ENCODE results near the gene RND3. TPM values are rescaled to one million over a fixed set of nuclear protein-coding genes. Genes with fewer than 3 reads are reported as not detected.

The RND3 gene
- total RNA-seq, 1 donor from 2014 or later = 145 TPM

GRCh38 chr2:150477347-150477746 is 10.1 kb downstream of the RND3 start:
- no peak for TF ChIP-seq CTCF (IDR thresholded peaks at IDR 0.05; ENCODE audit: unreplicated experiment)
- H3K27me3 Mint-ChIP-seq (ENCODE audit: low read depth) = no peaks in the 10 kb centered on the region
- no peaks in the 10 kb centered on the region for H3K9me3 Mint-ChIP-seq
- peak overlapping the region; percentile 32 for H3K4me3 Mint-ChIP-seq
- peaks cover 98% of the 10 kb centered on the region for H3K4me1 Mint-ChIP-seq
- H3K27ac Mint-ChIP-seq = peak overlapping the region; percentile 97
- H3K36me3 Mint-ChIP-seq = peaks cover 35% of the 10 kb centered on the region
- no peak for DNase-seq (ENCODE audit: low spot score in 2 of 2, unreplicated experiment in 2 of 2)

GRCh38 chr2:150476809-150477302 is 10.6 kb downstream of the RND3 start:
- Mint-ChIP-seq H3K4me3 (no peak overlapping the region), H3K9me3 (no peaks in the 10 kb centered on the region), H3K27ac (peak overlapping the region; percentile 97), H3K27me3 (ENCODE audit: low read depth) (no peaks in the 10 kb centered on the region), H3K36me3 (peaks cover 40% of the 10 kb centered on the region), H3K4me1 (peaks cover 98% of the 10 kb centered on the region)
- DNase-seq (ENCODE audit: low spot score in 2 of 2, unreplicated experiment in 2 of 2) = no peak
- TF ChIP-seq CTCF (IDR thresholded peaks at IDR 0.05; ENCODE audit: unreplicated experiment) = no peak

- Mint-ChIP-seq H3K27ac (peak overlapping the region; percentile 97), H3K36me3 (peaks cover 43% of the 10 kb centered on the region), H3K9me3 (no peaks in the 10 kb centered on the region), H3K4me1 (peaks cover 98% of the 10 kb centered on the region), H3K4me3 (no peak overlapping the region), H3K27me3 (ENCODE audit: low read depth) (no peaks in the 10 kb centered on the region)
- TF ChIP-seq CTCF (IDR thresholded peaks at IDR 0.05; ENCODE audit: unreplicated experiment) = no peak
- DNase-seq (ENCODE audit: low spot score in 2 of 2, unreplicated experiment in 2 of 2) = no peak
Observed at GRCh38 chr2:150476286-150476685, 11.2 kb downstream of the RND3 start.

GRCh38 chr2:150475479-150476250 is 11.8 kb downstream of the RND3 start:
- Mint-ChIP-seq H3K27me3 (ENCODE audit: low read depth) (no peaks in the 10 kb centered on the region), H3K4me1 (peaks cover 99% of the 10 kb centered on the region), H3K36me3 (peaks cover 45% of the 10 kb centered on the region), H3K9me3 (no peaks in the 10 kb centered on the region), H3K4me3 (no peak overlapping the region), H3K27ac (peak overlapping the region; percentile 97)
- no peak for TF ChIP-seq CTCF (IDR thresholded peaks at IDR 0.05; ENCODE audit: unreplicated experiment)
- no peak for DNase-seq (ENCODE audit: low spot score in 2 of 2, unreplicated experiment in 2 of 2)

- no peaks in the 10 kb centered on the region for H3K27me3 Mint-ChIP-seq (ENCODE audit: low read depth)
- H3K36me3 Mint-ChIP-seq = peaks cover 49% of the 10 kb centered on the region
- no peak for TF ChIP-seq CTCF (IDR thresholded peaks at IDR 0.05; ENCODE audit: unreplicated experiment)
- no peak for DNase-seq (ENCODE audit: low spot score in 2 of 2, unreplicated experiment in 2 of 2)
- H3K9me3 Mint-ChIP-seq = no peaks in the 10 kb centered on the region
- H3K27ac Mint-ChIP-seq = peak overlapping the region; percentile 62
- H3K4me3 Mint-ChIP-seq = no peak overlapping the region
- H3K4me1 Mint-ChIP-seq = peaks cover 99% of the 10 kb centered on the region
Observed at GRCh38 chr2:150474326-150475074, 13.0 kb downstream of the RND3 start.
